GM21515 (cell line): Measurements from ENCODE around the gene C20orf204.

ENCODE experiments used
- ATAC-seq: cut with Tn5 transposase; IDR thresholded peaks from one replicate; pipeline ENCODE4 v1.9.1; 2021; ENCODE audit not compliant: unreplicated experiment

Gene C20orf204

GRCh38 chr20:64055396-64055892 is 19.5 kb downstream of the C20orf204 start:
- ATAC-seq = no peak

- ATAC-seq = no peak
Measured at GRCh38 chr20:64055893-64056638, 20.1 kb downstream of the C20orf204 start.

GRCh38 chr20:64056639-64056888 is 20.6 kb downstream of the C20orf204 start:
- ATAC-seq = no peak

GRCh38 chr20:64056889-64057627 is 21.1 kb downstream of the C20orf204 start:
- no peak for ATAC-seq

GRCh38 chr20:64057628-64058498 is 21.9 kb downstream of the C20orf204 start:
- ATAC-seq = peak; percentile 43

GRCh38 chr20:64058536-64058935 is 22.6 kb downstream of the C20orf204 start:
- no peak for ATAC-seq

- no peak for ATAC-seq
Measured at GRCh38 chr20:64062276-64062595, 26.3 kb downstream of the C20orf204 start.

GRCh38 chr20:64062596-64063388 is 26.8 kb downstream of the C20orf204 start, which contains the start of gene TCEA2:
Gene TCEA2 (plus strand): TSS chr20:64063198. CDS start chr20:64063313, 115 bp downstream.
- peak; percentile 70 for ATAC-seq

GRCh38 chr20:64063389-64064144 is 27.6 kb downstream of the C20orf204 start:
- ATAC-seq = no peak

GRCh38 chr20:64064145-64064698 is 28.2 kb downstream of the C20orf204 start:
- ATAC-seq = no peak

- no peak for ATAC-seq
Measured at GRCh38 chr20:64065062-64065973, 29.3 kb downstream of the C20orf204 start.

GRCh38 chr20:64065974-64066343 is 30.0 kb downstream of the C20orf204 start:
- peak; percentile 35 for ATAC-seq

GRCh38 chr20:64067005-64067632 is 31.1 kb downstream of the C20orf204 start:
- no peak for ATAC-seq

- no peak for ATAC-seq
Measured at GRCh38 chr20:64067733-64068307, 31.8 kb downstream of the C20orf204 start.

GRCh38 chr20:64068386-64069208 is 32.6 kb downstream of the C20orf204 start:
- ATAC-seq = no peak

GRCh38 chr20:64069209-64069613 is 33.2 kb downstream of the C20orf204 start:
- no peak for ATAC-seq

- no peak for ATAC-seq
Measured at GRCh38 chr20:64069614-64070243, 33.7 kb downstream of the C20orf204 start.
